GM12874 (cell line): Measurements from ENCODE around the gene PIN1.

Experiments
- CTCF ChIP-seq: IDR thresholded peaks from 2 replicates; pipeline ENCODE4 v1.5.1; 2011; ENCODE audit warnings: low read depth, mild to moderate bottlenecking, control low read depth, low read length, moderate library complexity; ENCODE audit not compliant: insufficient read depth

PIN1 gene

GRCh38 chr19:9834726-9835506 lies at the start of gene PIN1:
TSS of gene PIN1 (plus strand) at chr19:9835318. CDS start at chr19:9835345, 27 bp downstream.
- peak; percentile 55 for TF ChIP-seq CTCF

- TF ChIP-seq CTCF, result no peak
Observed at GRCh38 chr19:9785367-9786331, 49.5 kb upstream of the PIN1 start.

GRCh38 chr19:9786342-9786741 lies 48.8 kb upstream of the PIN1 start:
- no peak for TF ChIP-seq CTCF

GRCh38 chr19:9786819-9787218 lies 48.3 kb upstream of the PIN1 start:
- no peak for TF ChIP-seq CTCF

- no peak for TF ChIP-seq CTCF
Observed at GRCh38 chr19:9789066-9789465, 46.1 kb upstream of the PIN1 start.

- no peak for TF ChIP-seq CTCF
Observed at GRCh38 chr19:9791552-9792205, 43.4 kb upstream of the PIN1 start.
